Hepatocyte (in vitro differentiated cells): ENCODE measurements around the gene MEN1.

ENCODE experiments used
- EZH2 ChIP-seq: fragments of 200-600 bp; sonication (generic); IDR thresholded peaks from 2 replicates; pipeline ENCODE4 v1.6.1; 2016; ENCODE audit warnings: antibody characterized with exemption, mild to moderate bottlenecking, borderline replicate concordance
- EZH2phosphoT487 ChIP-seq: fragments of 200-600 bp; sonication (generic); IDR thresholded peaks from one replicate; pipeline ENCODE4 v1.6.1; 2018; ENCODE audit warnings: antibody characterized with exemption, mild to moderate bottlenecking, low read depth, moderate library complexity; ENCODE audit not compliant: unreplicated experiment, severe bottlenecking
- TF ChIP-seq, protein P1 (sequence below): fragments of 200-600 bp; sonication (generic); IDR thresholded peaks from 2 replicates; pipeline ENCODE4 v1.5.1; 2016; ENCODE audit warnings: antibody characterized with exemption, mild to moderate bottlenecking; ENCODE audit not compliant: poor library complexity

DNA sequence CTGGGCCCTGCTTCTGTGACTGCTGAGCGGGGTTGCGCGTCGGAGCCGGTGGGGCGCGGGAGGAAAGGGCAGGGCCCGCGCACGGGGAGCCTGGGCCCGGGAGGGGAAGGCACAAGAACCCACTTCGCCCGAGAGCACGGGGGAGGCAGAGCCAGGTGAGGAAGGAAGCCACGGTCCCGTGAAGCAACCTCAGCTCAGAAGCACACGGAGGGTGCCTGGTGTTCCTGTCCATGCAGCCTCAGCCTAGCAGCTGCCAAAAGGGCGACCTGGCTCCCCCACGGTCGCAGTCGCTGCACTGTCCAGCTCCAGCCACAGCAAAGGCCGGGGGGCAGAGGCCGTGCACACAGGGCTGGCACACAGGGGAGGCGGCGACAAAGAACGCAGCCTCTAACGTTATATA lies 43.4 kb upstream of the MEN1 start:
- TF ChIP-seq, protein P1, sequence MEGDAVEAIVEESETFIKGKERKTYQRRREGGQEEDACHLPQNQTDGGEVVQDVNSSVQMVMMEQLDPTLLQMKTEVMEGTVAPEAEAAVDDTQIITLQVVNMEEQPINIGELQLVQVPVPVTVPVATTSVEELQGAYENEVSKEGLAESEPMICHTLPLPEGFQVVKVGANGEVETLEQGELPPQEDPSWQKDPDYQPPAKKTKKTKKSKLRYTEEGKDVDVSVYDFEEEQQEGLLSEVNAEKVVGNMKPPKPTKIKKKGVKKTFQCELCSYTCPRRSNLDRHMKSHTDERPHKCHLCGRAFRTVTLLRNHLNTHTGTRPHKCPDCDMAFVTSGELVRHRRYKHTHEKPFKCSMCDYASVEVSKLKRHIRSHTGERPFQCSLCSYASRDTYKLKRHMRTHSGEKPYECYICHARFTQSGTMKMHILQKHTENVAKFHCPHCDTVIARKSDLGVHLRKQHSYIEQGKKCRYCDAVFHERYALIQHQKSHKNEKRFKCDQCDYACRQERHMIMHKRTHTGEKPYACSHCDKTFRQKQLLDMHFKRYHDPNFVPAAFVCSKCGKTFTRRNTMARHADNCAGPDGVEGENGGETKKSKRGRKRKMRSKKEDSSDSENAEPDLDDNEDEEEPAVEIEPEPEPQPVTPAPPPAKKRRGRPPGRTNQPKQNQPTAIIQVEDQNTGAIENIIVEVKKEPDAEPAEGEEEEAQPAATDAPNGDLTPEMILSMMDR = no peak
- TF ChIP-seq EZH2 (no peak), EZH2phosphoT487 (no peak)
